ENCODE measurements around the gene ZFAND2A. TPM values are rescaled to one million over a fixed set of nuclear protein-coding genes. Genes with fewer than 3 reads are reported as not detected.

The ZFAND2A gene
- total RNA-seq, 1 donor from 2014 or later, result 6.6 TPM

Other genes starting within 250 kb of the ZFAND2A start
- gene ADAP1, start 205.5 kb downstream of the ZFAND2A start, total RNA-seq, result 8.4 TPM
- 8.5 TPM for gene COX19, start 184.6 kb downstream of the ZFAND2A start, total RNA-seq
- not detected for gene CYP2W1, start 177.0 kb downstream of the ZFAND2A start, total RNA-seq
- gene GPR146, start 115.7 kb downstream of the ZFAND2A start, total RNA-seq, result 29.8 TPM
- 3.0 TPM for gene GPER1, start 72.1 kb downstream of the ZFAND2A start, total RNA-seq
- not detected for gene UNCX, start 72.7 kb upstream of the ZFAND2A start, total RNA-seq